H9 (cell line): ENCODE results near the gene JAKMIP1. TPM values are rescaled to one million over a fixed set of nuclear protein-coding genes. Genes with fewer than 3 reads are reported as not detected.

Source experiments
- DNase-seq: peaks from one replicate; pipeline ENCODE4 v3.0.0-alpha.2; 2017
- H2AFZ ChIP-seq: one replicate; pipeline ENCODE4 v1.6.1; 2013; ENCODE audit warnings: mild to moderate bottlenecking, low read length, control low read depth, moderate library complexity
- H2AK5ac ChIP-seq: 2 replicates; pipeline ENCODE4 v1.6.1; 2013; ENCODE audit warnings: low read length, control low read depth, mixed read lengths; ENCODE audit not compliant: insufficient read length
- H2BK120ac ChIP-seq: one replicate; pipeline ENCODE4 v1.6.1; 2013; ENCODE audit warnings: low read depth, mild to moderate bottlenecking, low read length, control low read depth, inconsistent platforms; ENCODE audit not compliant: poor library complexity, severe bottlenecking
- H2BK12ac ChIP-seq: 2 replicates; pipeline ENCODE4 v1.6.1; 2013; ENCODE audit warnings: low read length, control low read depth, mixed read lengths, low read depth; ENCODE audit not compliant: insufficient read length
- H2BK15ac ChIP-seq: 2 replicates; pipeline ENCODE4 v1.6.1; 2013; ENCODE audit warnings: low read depth, low read length, control low read depth
- H2BK20ac ChIP-seq: one replicate; pipeline ENCODE4 v1.6.1; 2013; ENCODE audit warnings: low read depth, mild to moderate bottlenecking, low read length, control low read depth, inconsistent platforms; ENCODE audit not compliant: poor library complexity, severe bottlenecking
- H2BK5ac ChIP-seq: 2 replicates; pipeline ENCODE4 v1.6.1; 2013; ENCODE audit warnings: low read length, control low read depth, mixed read lengths; ENCODE audit not compliant: insufficient read length
- H3K14ac ChIP-seq: 2 replicates; pipeline ENCODE4 v1.6.1; 2013; ENCODE audit warnings: low read length, control low read depth; ENCODE audit not compliant: insufficient read depth
- H3K18ac ChIP-seq: 2 replicates; pipeline ENCODE4 v1.6.1; 2013; ENCODE audit warnings: low read depth, mild to moderate bottlenecking, mixed read lengths, low read length, control low read depth; ENCODE audit not compliant: insufficient read length
- H3K23ac ChIP-seq: 2 replicates; pipeline ENCODE4 v1.6.1; 2013; ENCODE audit warnings: low read length, control low read depth, mixed read lengths, low read depth; ENCODE audit not compliant: insufficient read length
- H3K23me2 ChIP-seq: 2 replicates; pipeline ENCODE4 v1.6.1; 2013; ENCODE audit warnings: low read depth, mild to moderate bottlenecking, mixed read lengths, low read length, control low read depth; ENCODE audit not compliant: insufficient read length, poor library complexity, severe bottlenecking
- H3K27ac ChIP-seq: 2 replicates; pipeline ENCODE4 v1.5.1; 2013; ENCODE audit warnings: low read length, control low read depth, mixed read lengths, low read depth; ENCODE audit not compliant: insufficient read length
- H3K27me3 ChIP-seq: 2 replicates; pipeline ENCODE4 v1.6.1; 2013; ENCODE audit warnings: low read length, control low read depth, inconsistent platforms; ENCODE audit not compliant: insufficient read depth
- H3K4ac ChIP-seq: 2 replicates; pipeline ENCODE4 v1.6.1; 2013; ENCODE audit warnings: low read depth, mild to moderate bottlenecking, control low read depth, inconsistent platforms, low read length, moderate library complexity
- H3K4me1 ChIP-seq: 2 replicates; pipeline ENCODE4 v1.6.1; 2013; ENCODE audit warnings: low read length, control low read depth, inconsistent platforms; ENCODE audit not compliant: insufficient read depth
- H3K4me2 ChIP-seq: 2 replicates; pipeline ENCODE4 v1.6.1; 2013; ENCODE audit warnings: low read length, control low read depth, mixed read lengths; ENCODE audit not compliant: insufficient read length, insufficient read depth
- H3K56ac ChIP-seq: 2 replicates; pipeline ENCODE4 v1.6.1; 2013; ENCODE audit warnings: low read depth, mild to moderate bottlenecking, mixed read lengths, low read length, control low read depth; ENCODE audit not compliant: insufficient read length
- H3K79me1 ChIP-seq: 2 replicates; pipeline ENCODE4 v1.6.1; 2013; ENCODE audit warnings: low read depth, mild to moderate bottlenecking, moderate library complexity, low read length, control low read depth, inconsistent platforms; ENCODE audit not compliant: insufficient read depth, poor library complexity, severe bottlenecking
- H3K79me2 ChIP-seq: 2 replicates; pipeline ENCODE4 v1.6.1; 2013; ENCODE audit warnings: low read length, control low read depth, inconsistent platforms; ENCODE audit not compliant: insufficient read depth
- H3K9ac ChIP-seq: 2 replicates; pipeline ENCODE4 v1.6.1; 2013; ENCODE audit warnings: low read length, control low read depth, mixed read lengths; ENCODE audit not compliant: insufficient read length; ENCODE audit errors: extremely low read depth
- H3K9me3 ChIP-seq: one replicate; pipeline ENCODE4 v1.6.1; 2013; ENCODE audit warnings: low read depth, low read length, inconsistent platforms; ENCODE audit not compliant: control insufficient read depth
- H3T11ph ChIP-seq: one replicate; pipeline ENCODE4 v1.6.1; 2013; ENCODE audit warnings: mild to moderate bottlenecking, low read length, control low read depth, inconsistent platforms
- H4K20me1 ChIP-seq: one replicate; pipeline ENCODE4 v1.6.1; 2013; ENCODE audit not compliant: control insufficient read depth, insufficient read length, insufficient read depth
- H4K5ac ChIP-seq: 2 replicates; pipeline ENCODE4 v1.6.1; 2013; ENCODE audit warnings: low read depth, mild to moderate bottlenecking, mixed read lengths, low read length, control low read depth; ENCODE audit not compliant: insufficient read length
- H4K8ac ChIP-seq: replicated peaks from 2 replicates; pipeline ENCODE4 v1.6.1; 2013; ENCODE audit warnings: low read length, control low read depth, mixed read lengths, low read depth; ENCODE audit not compliant: insufficient read length
- H4K91ac ChIP-seq: 2 replicates; pipeline ENCODE4 v1.6.1; 2013; ENCODE audit warnings: low read depth, mild to moderate bottlenecking, moderate library complexity, mixed read lengths, low read length, control low read depth; ENCODE audit not compliant: insufficient read length
- H3K27ac Mint-ChIP-seq, 3 experiments: 2 replicates in 2 of 3; 3 replicates in 1 of 3; pipeline ENCODE4 v1.8.0; 2020 to 2021; ENCODE audit warnings: mixed read lengths in 3 of 3, mild to moderate bottlenecking in 1 of 3, moderate library complexity in 1 of 3
- H3K27me3 Mint-ChIP-seq: 2 replicates; pipeline ENCODE4 v1.8.0; 2021; ENCODE audit warnings: low read depth, mild to moderate bottlenecking, moderate library complexity, mixed read lengths
- H3K36me3 Mint-ChIP-seq, 3 experiments: 2 replicates in 2 of 3; 3 replicates in 1 of 3; pipeline ENCODE4 v1.8.0; 2020 to 2021; ENCODE audit warnings: low read depth in 3 of 3, mixed read lengths in 3 of 3; ENCODE audit not compliant: insufficient read depth in 1 of 3
- H3K4me1 Mint-ChIP-seq, 2 experiments: 2 replicates each; pipeline ENCODE4 v1.8.0; 2020; ENCODE audit warnings: mixed read lengths in 2 of 2
- H3K4me3 Mint-ChIP-seq, 2 experiments: 2 replicates in 1 of 2; 3 replicates in 1 of 2; pipeline ENCODE4 v1.8.0; 2020 to 2021; ENCODE audit warnings: mild to moderate bottlenecking in 2 of 2, mixed read lengths in 2 of 2, moderate library complexity in 1 of 2
- H3K9me3 Mint-ChIP-seq, 2 experiments: 2 replicates in 1 of 2; 3 replicates in 1 of 2; pipeline ENCODE4 v1.8.0; 2020; ENCODE audit warnings: mild to moderate bottlenecking in 2 of 2, mixed read lengths in 2 of 2, moderate library complexity in 1 of 2
- CTCF ChIP-seq: fragments of 200-600 bp; sonication (generic); conservative IDR thresholded peaks from 3 replicates; pipeline ENCODE4 v1.8.0; 2021; ENCODE audit warnings: antibody characterized with exemption, mild to moderate bottlenecking
- WGBS: extraction: QIAGEN DNeasy Blood & Tissue Kit; methylation state at CpG from one replicate; pipeline ENCODE4 v1.1.7; 2013; ENCODE audit warnings: missing lambda C conversion rate, low lambda C conversion rate, mixed read lengths; ENCODE audit not compliant: insufficient read length; ENCODE audit errors: extremely low coverage; 5-methylcytosine and 5-hydroxymethylcytosine counted together
- total RNA-seq: library from RNA; stranded (reverse); gene quantifications from 2 replicates; pipeline ENCODE4 v1.2.1, GENCODE V29; 2021

JAKMIP1 gene
- total RNA-seq, 1 experiment from 2014 or later = 1.5 TPM

GRCh38 chr4:6204098-6204497 is 3.7 kb upstream of the JAKMIP1 start:
- Histone ChIP-seq H4K5ac (no peak overlapping the region), H3K14ac (no peak overlapping the region), H3K9me3 (no peaks in the 10 kb centered on the region), H3K56ac (no peak overlapping the region), H3K79me2 (no peaks in the 10 kb centered on the region), H4K91ac (no peak overlapping the region), H3K23ac (no peak overlapping the region), H3T11ph (no peak overlapping the region), H4K20me1 (no peaks in the 10 kb centered on the region), H3K4me2 (no peak overlapping the region), H3K4ac (no peak overlapping the region), H4K8ac (no peak overlapping the region), H3K4me1 (no peaks in the 10 kb centered on the region), H2AFZ (no peak overlapping the region), H2BK20ac (no peak overlapping the region), H3K23me2 (peaks cover 3% of the 10 kb centered on the region), H3K27ac (no peak overlapping the region), H2BK120ac (no peak overlapping the region), H3K27me3 (no peaks in the 10 kb centered on the region; the same call in 1 of the 2 replicates), H3K18ac (no peak overlapping the region), H2BK5ac (no peak overlapping the region), H2AK5ac (no peak overlapping the region), H2BK12ac (no peak overlapping the region), H2BK15ac (no peak overlapping the region), H3K9ac (no peak overlapping the region), H3K79me1 (no peaks in the 10 kb centered on the region)
- Mint-ChIP-seq H3K9me3 (peaks cover 6 to 8% of the 10 kb centered on the region in 2 experiments; a peak in 4 of 5 replicates), H3K27ac (no peak overlapping the region), H3K27me3 (peaks cover 57% of the 10 kb centered on the region), H3K36me3 (peaks cover 0 to 8% (median 0%) of the 10 kb centered on the region in 3 experiments; a peak in 1 of 7 replicates), H3K4me3 (no peak overlapping the region), H3K4me1 (peaks cover 4 to 5% of the 10 kb centered on the region in 2 experiments; a peak in 3 of 4 replicates)
- WGBS = no CpG with 5 or more reads among the region's 3 CpGs
- no peak for DNase-seq
- no peak for TF ChIP-seq CTCF
